ENCODE measurements around the gene RERE.

DNA sequence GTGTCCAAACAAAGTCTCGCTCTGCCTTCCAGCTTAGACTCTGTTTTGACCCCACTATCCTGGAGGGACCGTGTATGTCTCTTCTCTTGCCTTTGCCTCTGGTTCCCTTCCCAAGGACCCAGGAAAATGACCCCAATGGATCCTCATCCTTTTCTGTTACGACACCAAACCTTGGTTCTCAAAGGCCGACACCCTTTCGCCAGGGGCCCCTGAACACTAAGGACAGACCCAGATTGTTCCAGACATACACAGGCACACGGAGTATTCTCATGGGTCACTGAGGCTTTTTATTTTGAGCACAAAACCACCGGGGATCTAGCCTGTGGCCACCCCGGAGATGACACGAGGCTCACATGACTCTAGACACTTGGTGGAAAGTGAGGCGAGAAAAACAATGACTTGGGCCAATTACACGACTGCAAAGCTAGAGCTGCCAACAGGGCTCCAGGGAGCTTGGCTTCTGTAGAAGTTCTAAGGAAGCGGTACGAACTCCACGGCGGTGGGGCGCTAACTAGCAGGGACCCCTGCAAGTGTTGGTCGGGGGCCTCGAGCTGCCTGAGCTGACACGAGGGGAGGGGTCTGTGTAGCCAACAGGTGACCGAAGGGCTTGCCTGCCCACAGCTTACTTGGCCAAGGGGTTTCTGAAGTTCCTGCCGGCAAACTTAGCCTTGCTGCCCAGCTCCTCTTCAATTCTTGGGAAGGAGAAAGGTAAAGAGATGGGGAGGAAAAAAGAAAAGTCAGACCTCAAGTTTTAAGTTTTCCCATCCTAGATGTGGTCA is 43.5 kb upstream of the RERE start:
- no peak for TF ChIP-seq CTCF (IDR thresholded peaks at IDR 0.05; ENCODE audit: insufficient read depth, low read depth, low read length)
- TF ChIP-seq EZH2 (IDR thresholded peaks at IDR 0.05; ENCODE audit: insufficient read depth, low read length) = no peak
